IPS DF 4.7 (cell line): Measurements from ENCODE around the gene PCDHGA6.
"Not testable (repeated sequence)": the region's sequence is repeated elsewhere in the genome, so short reads cannot be mapped to it uniquely, and the experiment has no call there.

Source experiments
- DNase-seq: peaks from one replicate; pipeline ENCODE4 v3.0.0-alpha.2; 2013; ENCODE audit warnings: low spot score; ENCODE audit errors: extremely low read depth

PCDHGA6 gene

GRCh38 chr5:141359790-141360426 lies 13.8 kb upstream of the PCDHGA6 start, which contains the start of gene PCDHGB2:
TSS of gene PCDHGB2 (plus strand) at chr5:141359994. CDS start at chr5:141360136, 142 bp downstream.
- no peak for DNase-seq

GRCh38 chr5:141360685-141361084 lies 13.0 kb upstream of the PCDHGA6 start:
- DNase-seq, result no peak

- DNase-seq, result no peak
Observed at GRCh38 chr5:141362719-141363118, 11.0 kb upstream of the PCDHGA6 start.

- DNase-seq, result no peak
Observed at GRCh38 chr5:141363952-141364660, 9.6 kb upstream of the PCDHGA6 start, which contains the start of gene PCDHGA5. TSS of gene PCDHGA5 (plus strand) at chr5:141364162. CDS start at chr5:141364331, 169 bp downstream.

GRCh38 chr5:141366016-141366896 lies 7.4 kb upstream of the PCDHGA6 start:
- DNase-seq, result no peak

- DNase-seq, result no peak
Observed at GRCh38 chr5:141369994-141370848, 3.5 kb upstream of the PCDHGA6 start, which contains the start of gene PCDHGB3. TSS of gene PCDHGB3 (plus strand) at chr5:141370242. CDS start at chr5:141370395, 153 bp downstream.

GRCh38 chr5:141371572-141372475 lies 1.9 kb upstream of the PCDHGA6 start:
- no peak for DNase-seq

- no peak for DNase-seq
Observed at GRCh38 chr5:141374627-141375026, 936 bp downstream of the PCDHGA6 start.

GRCh38 chr5:141375444-141376155 lies 1.9 kb downstream of the PCDHGA6 start:
- not testable (repeated sequence) for DNase-seq

GRCh38 chr5:141382469-141383294 lies 9.0 kb downstream of the PCDHGA6 start, which contains the start of gene PCDHGA7:
TSS of gene PCDHGA7 (plus strand) at chr5:141382742. CDS start at chr5:141382900, 158 bp downstream.
- no peak for DNase-seq

- no peak for DNase-seq
Observed at GRCh38 chr5:141383345-141383744, 9.7 kb downstream of the PCDHGA6 start.

GRCh38 chr5:141384471-141385267 lies 11.0 kb downstream of the PCDHGA6 start:
- DNase-seq, result no peak

GRCh38 chr5:141387557-141388311 lies 14.0 kb downstream of the PCDHGA6 start, which contains the start of gene PCDHGB4:
TSS of gene PCDHGB4 (plus strand) at chr5:141387698. CDS start at chr5:141387885, 187 bp downstream.
- not testable (repeated sequence) for DNase-seq

GRCh38 chr5:141388661-141389060 lies 15.0 kb downstream of the PCDHGA6 start:
- no peak for DNase-seq

GRCh38 chr5:141389153-141390042 lies 15.7 kb downstream of the PCDHGA6 start:
- no peak for DNase-seq
